ENCODE measurements around the gene NHLH2.

NHLH2 gene

GRCh38 chr1:115793162-115793561 lies 47.8 kb downstream of the NHLH2 start:
- no peak for TF ChIP-seq ZBTB8A (tag by site-specific recombination; IDR thresholded peaks at IDR 0.05)
- no peak for TF ChIP-seq ZNF157 (tag by site-specific recombination; IDR thresholded peaks at IDR 0.05)
- no peak for TF ChIP-seq ZFP3 (tag by site-specific recombination; IDR thresholded peaks at IDR 0.05; ENCODE audit: low read depth)
- no peak for TF ChIP-seq ZBTB26 (tag by site-specific recombination; optimal IDR thresholded peaks at IDR 0.05)
- no peak for TF ChIP-seq ZNF704 (tag by site-specific recombination; IDR thresholded peaks at IDR 0.05)
- TF ChIP-seq BCL11A (tag by site-specific recombination; IDR thresholded peaks at IDR 0.05; ENCODE audit: low read depth): no peak
- TF ChIP-seq ZNF488 (tag by site-specific recombination; IDR thresholded peaks at IDR 0.05): no peak
- TF ChIP-seq ZNF350 (tag by site-specific recombination; IDR thresholded peaks at IDR 0.05): no peak
- no peak for TF ChIP-seq ZNF473 (tag by site-specific recombination; IDR thresholded peaks at IDR 0.05)
- TF ChIP-seq ZNF555 (tag by site-specific recombination; conservative IDR thresholded peaks at IDR 0.05): no peak
- TF ChIP-seq ZNF692 (tag by site-specific recombination; IDR thresholded peaks at IDR 0.05): no peak
- no peak for TF ChIP-seq ZNF112 (tag by site-specific recombination; IDR thresholded peaks at IDR 0.05)
- TF ChIP-seq ZBTB10 (tag by site-specific recombination; IDR thresholded peaks at IDR 0.05): no peak
- TF ChIP-seq PBX3 (CRISPR knock-in tag; IDR thresholded peaks at IDR 0.05): no peak
- no peak for TF ChIP-seq ZNF670 (tag by site-specific recombination; IDR thresholded peaks at IDR 0.05; ENCODE audit: low read depth)
- H3K4me3 ChIP-seq (ENCODE audit: low read depth, low read length): no peak overlapping the region
- no peaks in the 10 kb centered on the region for H3K9me3 ChIP-seq (ENCODE audit: control insufficient read depth, insufficient read depth, low read depth, low read length)
- ChIA-PET CTCF (interaction anchor here (1.4 kb wide), 1 partner anchor 188 kb away, joined by 3 read pairs; no protein-coding TSS in a partner anchor), POLR2A (no interaction called here)
- H3K4me1 ChIP-seq (ENCODE audit: control insufficient read depth, insufficient read depth, low read length): no peaks in the 10 kb centered on the region
- no peak overlapping the region for H3K27ac ChIP-seq (ENCODE audit: extremely low read depth, low read depth, low read length)
- H3K36me3 ChIP-seq (ENCODE audit: control insufficient read depth in 2 of 2, insufficient read depth in 1 of 2, low read length in 2 of 2): no peaks in the 10 kb centered on the region

- CTCF ChIA-PET: interaction anchor here (1.4 kb wide), 1 partner anchor 189 kb away, joined by 3 read pairs; no protein-coding TSS in a partner anchor
- no peaks in the 10 kb centered on the region for H3K9me3 ChIP-seq (ENCODE audit: control insufficient read depth, insufficient read depth, low read depth, low read length)
- POLR2A ChIA-PET: no interaction called here
- no peaks in the 10 kb centered on the region for H3K4me1 ChIP-seq (ENCODE audit: control insufficient read depth, insufficient read depth, low read length)
- no peaks in the 10 kb centered on the region for H3K36me3 ChIP-seq (ENCODE audit: control insufficient read depth in 2 of 2, insufficient read depth in 1 of 2, low read length in 2 of 2)
- no peak overlapping the region for H3K4me3 ChIP-seq (ENCODE audit: low read depth, low read length)
- H3K27ac ChIP-seq (ENCODE audit: extremely low read depth, low read depth, low read length): no peak overlapping the region
- TF ChIP-seq ZNF600 (tag by site-specific recombination; IDR thresholded peaks at IDR 0.05) (no peak), ZNF354C (tag by site-specific recombination; IDR thresholded peaks at IDR 0.05; ENCODE audit: borderline replicate concordance, low read depth) (no peak), ZBTB48 (tag by site-specific recombination; IDR thresholded peaks at IDR 0.05) (no peak), TRIM28 (IDR thresholded peaks at IDR 0.05; ENCODE audit: borderline replicate concordance, low read length) (no peak), ZSCAN18 (tag by site-specific recombination; IDR thresholded peaks at IDR 0.05) (no peak), ZNF777 (tag by site-specific recombination; IDR thresholded peaks at IDR 0.05; ENCODE audit: borderline replicate concordance) (no peak), KLF1 (tag by site-specific recombination; IDR thresholded peaks at IDR 0.05) (no peak), MEIS1 (CRISPR knock-in tag; IDR thresholded peaks at IDR 0.05; ENCODE audit: borderline replicate concordance) (no peak), ZSCAN5A (tag by site-specific recombination; IDR thresholded peaks at IDR 0.05) (no peak)
Measured at GRCh38 chr1:115791816-115792215, 49.1 kb downstream of the NHLH2 start.

Data from HEK293 (cell line).